Jurkat, Clone E6-1 (cell line): Measurements from ENCODE around the gene MAGEA11.

Experiments
- DNase-seq: peaks from one replicate; pipeline ENCODE4 v3.0.0-alpha.2; 2011; ENCODE audit warnings: low read depth, low spot score
- H3K4me3 ChIP-seq: 2 replicates; pipeline ENCODE4 v1.5.1; 2011; ENCODE audit warnings: mild to moderate bottlenecking, low read length, control low read depth, moderate library complexity

Gene MAGEA11

GRCh38 chrX:149762696-149763614, 51.1 kb downstream of the MAGEA11 start:
- no peak for DNase-seq
- no peak overlapping the region for H3K4me3 ChIP-seq
